GM13977 (cell line): ENCODE data around the gene TCTN2.

Source experiments
- DNase-seq: peaks from one replicate; pipeline ENCODE4 v3.0.0; 2012; ENCODE audit warnings: low spot score
- CTCF ChIP-seq: IDR thresholded peaks from 2 replicates; pipeline ENCODE4 v1.5.1; 2012; ENCODE audit warnings: mild to moderate bottlenecking, control low read depth; ENCODE audit not compliant: insufficient read depth; ENCODE audit errors: extremely low read depth, missing control alignments
- in situ Hi-C: fragments of 300-500 bp; cut with MboI; formaldehyde crosslinking; loops from one replicate; pipeline ENCODE4 v1.12.0; 2022; ENCODE audit warnings: low sequenced_read_pairs, low pct_unique_long_range_greater_than_20kb, mixed read lengths, inconsistent platforms; ENCODE audit not compliant: unreplicated experiment

Gene TCTN2

GRCh38 chr12:123670882-123671728 is at the start of gene TCTN2:
TSS of gene TCTN2 (plus strand) at chr12:123671113. CDS start at chr12:123671241, 128 bp downstream.
- DNase-seq: peak; percentile 97
- in situ Hi-C loops: no loop called here
- TF ChIP-seq CTCF: no peak

- DNase-seq: no peak
- no peak for TF ChIP-seq CTCF
- in situ Hi-C loops: no loop called here
Observed at GRCh38 chr12:123621619-123622530, 49.0 kb upstream of the TCTN2 start.

- in situ Hi-C loops: loop anchor here (25.0 kb wide), 1 partner anchor 354 kb away; no protein-coding TSS in a partner anchor
- DNase-seq: peak; percentile 98
- TF ChIP-seq CTCF: no peak
Observed at GRCh38 chr12:123633379-123634141, 37.4 kb upstream of the TCTN2 start, which contains the start of the genes EIF2B1 and GTF2H3. TSS of gene EIF2B1 (minus strand) at chr12:123633686. CDS start at chr12:123633557, 129 bp downstream. TSS of gene GTF2H3 (plus strand) at chr12:123633829. CDS start at chr12:123633860, 31 bp downstream.

- DNase-seq: no peak
- in situ Hi-C loops: loop anchor here (25.0 kb wide), 1 partner anchor 353 kb away; no protein-coding TSS in a partner anchor
- TF ChIP-seq CTCF: no peak
Observed at GRCh38 chr12:123634142-123634561, 36.8 kb upstream of the TCTN2 start.

GRCh38 chr12:123643911-123644310 is 27.0 kb upstream of the TCTN2 start:
- in situ Hi-C loops: loop anchor here (25.0 kb wide), 1 partner anchor 343 kb away; no protein-coding TSS in a partner anchor
- DNase-seq: no peak
- no peak for TF ChIP-seq CTCF
